ENCODE measurements around the gene STX3. TPM values are rescaled to one million over a fixed set of nuclear protein-coding genes. Genes with fewer than 3 reads are reported as not detected.

STX3 gene
- total and polyA plus RNA-seq, 8 donors, result 12.1 to 21.5 (median 15.3) TPM

- H3K4me3 ChIP-seq, result no peak overlapping the region
- H3K27ac ChIP-seq, result no peak overlapping the region
- H3K27me3 ChIP-seq, result no peaks in the 10 kb centered on the region
- H3K4me1 ChIP-seq, result no peaks in the 10 kb centered on the region
- no peak for TF ChIP-seq CTCF (IDR thresholded peaks at IDR 0.05)
- WGBS, 2 donors, result 100% methylated on average over 1 of the region's 1 CpG
- no peak for FAIRE-seq
- ATAC-seq, result no peak
- intact Hi-C loops (cut with DNase I), result no loop called here
- no peak for DNase-seq
- H3K36me3 ChIP-seq, result no peaks in the 10 kb centered on the region
- H3K9me3 ChIP-seq, result no peaks in the 10 kb centered on the region
Measured at GRCh38 chr11:59727426-59727825, 27.8 kb upstream of the STX3 start.

GRCh38 chr11:59728154-59728553, 27.0 kb upstream of the STX3 start:
- ATAC-seq, result no peak
- no peak overlapping the region for H3K27ac ChIP-seq
- no peaks in the 10 kb centered on the region for H3K9me3 ChIP-seq
- no peak for FAIRE-seq
- TF ChIP-seq CTCF (IDR thresholded peaks at IDR 0.05), result no peak
- intact Hi-C loops (cut with DNase I), result no loop called here
- H3K4me3 ChIP-seq, result no peak overlapping the region
- H3K36me3 ChIP-seq, result no peaks in the 10 kb centered on the region
- DNase-seq, result no peak
- WGBS, 2 donors, result 70 to 76% methylated on average over 3 of the region's 3 CpGs
- no peaks in the 10 kb centered on the region for H3K4me1 ChIP-seq
- H3K27me3 ChIP-seq, result no peaks in the 10 kb centered on the region

- Histone ChIP-seq H3K9me3 (no peaks in the 10 kb centered on the region), H3K36me3 (no peaks in the 10 kb centered on the region), H3K27ac (no peak overlapping the region), H3K4me1 (no peaks in the 10 kb centered on the region), H3K4me3 (no peak overlapping the region), H3K27me3 (no peaks in the 10 kb centered on the region)
- WGBS, 2 donors, result 53 to 67% methylated on average over 1 of the region's 1 CpG
- DNase-seq, result no peak
- ATAC-seq, result no peak
- TF ChIP-seq CTCF (IDR thresholded peaks at IDR 0.05), result no peak
- intact Hi-C loops (cut with DNase I), result no loop called here
- FAIRE-seq, result no peak
Measured at GRCh38 chr11:59728913-59729312, 26.3 kb upstream of the STX3 start.

- no peak for FAIRE-seq
- H3K4me3 ChIP-seq, result no peak overlapping the region
- H3K27me3 ChIP-seq, result no peaks in the 10 kb centered on the region
- H3K27ac ChIP-seq, result no peak overlapping the region
- intact Hi-C loops (cut with DNase I), result no loop called here
- no peak for DNase-seq
- H3K9me3 ChIP-seq, result no peaks in the 10 kb centered on the region
- 74 to 83% methylated on average over 5 of the region's 5 CpGs for WGBS, 2 donors
- no peak for ATAC-seq
- no peaks in the 10 kb centered on the region for H3K4me1 ChIP-seq
- no peaks in the 10 kb centered on the region for H3K36me3 ChIP-seq
- no peak for TF ChIP-seq CTCF (IDR thresholded peaks at IDR 0.05)
Measured at GRCh38 chr11:59729834-59730233, 25.3 kb upstream of the STX3 start.

GRCh38 chr11:59730896-59731565, 24.1 kb upstream of the STX3 start:
- Histone ChIP-seq H3K27ac (no peak overlapping the region), H3K36me3 (no peaks in the 10 kb centered on the region), H3K4me1 (no peaks in the 10 kb centered on the region), H3K4me3 (no peak overlapping the region), H3K9me3 (no peaks in the 10 kb centered on the region), H3K27me3 (no peaks in the 10 kb centered on the region)
- intact Hi-C loops (cut with DNase I), result no loop called here
- WGBS, 2 donors, result 51 to 55% methylated on average over 2 of the region's 2 CpGs
- ATAC-seq (no peak), DNase-seq (no peak), FAIRE-seq (no peak)
- no peak for TF ChIP-seq CTCF (IDR thresholded peaks at IDR 0.05)
